ENCODE results near the gene ZCWPW1.
"Not testable (repeated sequence)": the region's sequence is repeated elsewhere in the genome, so short reads cannot be mapped to it uniquely, and the experiment has no call there.

ZCWPW1 gene

GRCh38 chr7:100353685-100354330, 74.7 kb downstream of the ZCWPW1 start:
- no peak for TF ChIP-seq CTCF (IDR thresholded peaks at IDR 0.05; ENCODE audit: insufficient read depth, low read length, poor library complexity, severe bottlenecking)
- TF ChIP-seq EZH2phosphoT487 (conservative IDR thresholded peaks at IDR 0.05; ENCODE audit: low read length) = no peak
- Histone ChIP-seq H3K27me3 (ENCODE audit: low read length) (no peaks in the 10 kb centered on the region), H2AFZ (ENCODE audit: low read depth, low read length, severe bottlenecking) (no peak overlapping the region), H3K4me2 (ENCODE audit: low read depth, low read length, poor library complexity, severe bottlenecking) (no peak overlapping the region), H3K79me2 (ENCODE audit: insufficient read depth, low read length) (no peaks in the 10 kb centered on the region), H3K9ac (ENCODE audit: low read length) (no peak overlapping the region), H3K4me3 (ENCODE audit: insufficient read depth, low read length, poor library complexity, severe bottlenecking) (no peak overlapping the region), H4K20me1 (ENCODE audit: low read depth, low read length) (no peaks in the 10 kb centered on the region), H3K27ac (ENCODE audit: low read depth, low read length) (no peak overlapping the region), H3K36me3 (ENCODE audit: low read length) (peaks cover 16% of the 10 kb centered on the region), H3F3A (ENCODE audit: insufficient read depth) (no peaks in the 10 kb centered on the region), H3K9me2 (replicated peaks; ENCODE audit: insufficient read depth, low read length) (no peaks in the 10 kb centered on the region), H3K9me3 (ENCODE audit: insufficient read depth, low read length) (no peaks in the 10 kb centered on the region)

GRCh38 chr7:100352984-100353684, 75.4 kb downstream of the ZCWPW1 start:
- no peaks in the 10 kb centered on the region for H3K9me3 ChIP-seq (ENCODE audit: insufficient read depth, low read length)
- no peak overlapping the region for H3K9ac ChIP-seq (ENCODE audit: low read length)
- no peak overlapping the region for H2AFZ ChIP-seq (ENCODE audit: low read depth, low read length, severe bottlenecking)
- H3K9me2 ChIP-seq (replicated peaks; ENCODE audit: insufficient read depth, low read length) = no peaks in the 10 kb centered on the region
- no peaks in the 10 kb centered on the region for H3F3A ChIP-seq (ENCODE audit: insufficient read depth)
- peaks cover 17% of the 10 kb centered on the region for H3K36me3 ChIP-seq (ENCODE audit: low read length)
- H3K27me3 ChIP-seq (ENCODE audit: low read length) = no peaks in the 10 kb centered on the region
- H3K79me2 ChIP-seq (ENCODE audit: insufficient read depth, low read length) = no peaks in the 10 kb centered on the region
- H3K4me2 ChIP-seq (ENCODE audit: low read depth, low read length, poor library complexity, severe bottlenecking) = no peak overlapping the region
- H3K27ac ChIP-seq (ENCODE audit: low read depth, low read length) = no peak overlapping the region
- no peak overlapping the region for H3K4me3 ChIP-seq (ENCODE audit: insufficient read depth, low read length, poor library complexity, severe bottlenecking)
- H4K20me1 ChIP-seq (ENCODE audit: low read depth, low read length) = no peaks in the 10 kb centered on the region
- TF ChIP-seq EZH2phosphoT487 (conservative IDR thresholded peaks at IDR 0.05; ENCODE audit: low read length) (no peak), CTCF (IDR thresholded peaks at IDR 0.05; ENCODE audit: insufficient read depth, low read length, poor library complexity, severe bottlenecking) (no peak)

DNA sequence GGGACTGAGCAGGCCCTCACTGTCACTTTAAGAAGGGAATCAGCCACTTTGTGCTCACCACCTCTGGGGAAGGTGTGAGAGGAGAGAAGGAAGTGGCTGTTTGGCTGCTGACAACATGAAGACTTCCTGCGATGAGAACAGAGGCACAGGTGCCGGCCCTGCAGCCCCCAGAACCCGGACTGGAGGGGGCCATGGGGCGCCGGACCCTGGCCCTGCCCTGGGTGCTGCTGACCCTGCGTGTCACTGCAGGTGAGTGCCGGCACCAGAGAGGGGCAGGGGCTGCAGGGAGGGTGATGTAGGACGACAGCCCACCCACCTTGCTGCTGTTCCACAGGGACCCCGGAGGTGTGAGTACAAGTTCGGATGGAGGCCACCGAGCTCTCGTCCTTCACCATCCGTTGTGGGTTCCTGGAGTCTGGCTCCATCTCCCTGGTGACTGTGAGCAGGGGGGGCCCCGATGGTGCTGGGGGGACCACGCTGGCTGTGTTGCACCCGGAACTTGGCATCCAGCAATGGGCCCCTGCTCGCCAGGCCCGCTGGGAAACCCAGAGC, 76.2 kb downstream of the ZCWPW1 start:
- not testable (repeated sequence) for H3K9me2 ChIP-seq (replicated peaks; ENCODE audit: insufficient read depth, low read length); H3K4me2 ChIP-seq (ENCODE audit: low read depth, low read length, poor library complexity, severe bottlenecking); H3K79me2 ChIP-seq (ENCODE audit: insufficient read depth, low read length); H3K27me3 ChIP-seq (ENCODE audit: low read length); H4K20me1 ChIP-seq (ENCODE audit: low read depth, low read length); H3K9me3 ChIP-seq (ENCODE audit: insufficient read depth, low read length); H3K27ac ChIP-seq (ENCODE audit: low read depth, low read length); H3K9ac ChIP-seq (ENCODE audit: low read length); H3F3A ChIP-seq (ENCODE audit: insufficient read depth); H3K4me3 ChIP-seq (ENCODE audit: insufficient read depth, low read length, poor library complexity, severe bottlenecking); H2AFZ ChIP-seq (ENCODE audit: low read depth, low read length, severe bottlenecking)
- H3K36me3 ChIP-seq (ENCODE audit: low read length) = peaks cover 24% of the 10 kb centered on the region

GRCh38 chr7:100351657-100352058, 76.8 kb downstream of the ZCWPW1 start:
- Histone ChIP-seq H4K20me1 (ENCODE audit: low read depth, low read length) (no peaks in the 10 kb centered on the region; the same call in 1 of the 2 replicates), H2AFZ (ENCODE audit: low read depth, low read length, severe bottlenecking) (no peak overlapping the region), H3K27ac (ENCODE audit: low read depth, low read length) (no peak overlapping the region), H3K4me2 (ENCODE audit: low read depth, low read length, poor library complexity, severe bottlenecking) (no peak overlapping the region), H3F3A (ENCODE audit: insufficient read depth) (no peaks in the 10 kb centered on the region), H3K36me3 (ENCODE audit: low read length) (peaks cover 30% of the 10 kb centered on the region), H3K27me3 (ENCODE audit: low read length) (no peaks in the 10 kb centered on the region), H3K79me2 (ENCODE audit: insufficient read depth, low read length) (peaks cover 10% of the 10 kb centered on the region), H3K9ac (ENCODE audit: low read length) (no peak overlapping the region), H3K9me2 (replicated peaks; ENCODE audit: insufficient read depth, low read length) (no peaks in the 10 kb centered on the region), H3K4me3 (ENCODE audit: insufficient read depth, low read length, poor library complexity, severe bottlenecking) (no peak overlapping the region), H3K9me3 (ENCODE audit: insufficient read depth, low read length) (no peaks in the 10 kb centered on the region)
- TF ChIP-seq EZH2phosphoT487 (conservative IDR thresholded peaks at IDR 0.05; ENCODE audit: low read length) = no peak
- TF ChIP-seq CTCF (IDR thresholded peaks at IDR 0.05; ENCODE audit: insufficient read depth, low read length, poor library complexity, severe bottlenecking) = no peak
